GM18907 (cell line): ENCODE data around the gene DPP10.
"Not testable (repeated sequence)": the region's sequence is repeated elsewhere in the genome, so short reads cannot be mapped to it uniquely, and the experiment has no call there.

Experiments
- ATAC-seq: cut with Tn5 transposase; IDR thresholded peaks from one replicate; pipeline ENCODE4 v1.9.1; 2021; ENCODE audit warnings: mild to moderate bottlenecking, moderate library complexity; ENCODE audit not compliant: unreplicated experiment

Gene DPP10

GRCh38 chr2:115389024-115389423 lies 946.6 kb downstream of the DPP10 start:
- no peak for ATAC-seq

GRCh38 chr2:115389898-115390565 lies 947.6 kb downstream of the DPP10 start:
- no peak for ATAC-seq

- no peak for ATAC-seq
Measured at GRCh38 chr2:115396579-115396978, 954.1 kb downstream of the DPP10 start.

- ATAC-seq, result no peak
Measured at GRCh38 chr2:115400940-115401339, 958.5 kb downstream of the DPP10 start.

- ATAC-seq, result no peak
Measured at GRCh38 chr2:115412501-115412900, 970.1 kb downstream of the DPP10 start.

- no peak for ATAC-seq
Measured at GRCh38 chr2:115413791-115414190, 971.4 kb downstream of the DPP10 start.

- no peak for ATAC-seq
Measured at GRCh38 chr2:115414466-115414865, 972.0 kb downstream of the DPP10 start.

- ATAC-seq, result no peak
Measured at GRCh38 chr2:115422004-115422634, 979.7 kb downstream of the DPP10 start.

GRCh38 chr2:115427436-115427835 lies 985.0 kb downstream of the DPP10 start:
- ATAC-seq, result no peak

- ATAC-seq, result not testable (repeated sequence)
Measured at GRCh38 chr2:115440746-115441145, 998.3 kb downstream of the DPP10 start.

GRCh38 chr2:115443539-115444185 lies 1001.2 kb downstream of the DPP10 start:
- no peak for ATAC-seq

- ATAC-seq, result peak; percentile 50
Measured at GRCh38 chr2:115460008-115460407, 1017.6 kb downstream of the DPP10 start.

- no peak for ATAC-seq
Measured at GRCh38 chr2:115480741-115481140, 1038.3 kb downstream of the DPP10 start.

GRCh38 chr2:115481842-115482241 lies 1039.4 kb downstream of the DPP10 start:
- ATAC-seq, result no peak

- no peak for ATAC-seq
Measured at GRCh38 chr2:115483666-115484065, 1041.2 kb downstream of the DPP10 start.

GRCh38 chr2:115484486-115484885 lies 1042.0 kb downstream of the DPP10 start:
- no peak for ATAC-seq

- ATAC-seq, result no peak
Measured at GRCh38 chr2:115484983-115485382, 1042.5 kb downstream of the DPP10 start.

GRCh38 chr2:115491186-115491793 lies 1048.8 kb downstream of the DPP10 start:
- no peak for ATAC-seq

GRCh38 chr2:115505331-115505730 lies 1062.9 kb downstream of the DPP10 start:
- no peak for ATAC-seq

- no peak for ATAC-seq
Measured at GRCh38 chr2:115520727-115521126, 1078.3 kb downstream of the DPP10 start.

- ATAC-seq, result no peak
Measured at GRCh38 chr2:115524452-115524851, 1082.0 kb downstream of the DPP10 start.

- no peak for ATAC-seq
Measured at GRCh38 chr2:115529627-115530026, 1087.2 kb downstream of the DPP10 start.
